Fibroblast of lung (primary cell): Measurements from ENCODE around the gene GPR62. TPM values are rescaled to one million over a fixed set of nuclear protein-coding genes. Genes with fewer than 3 reads are reported as not detected.

ENCODE experiments used
- DNase-seq, 2 donors: peaks; one replicate each; pipeline versions ENCODE4 v3.0.0 to v3.0.0-alpha.2; 2010; ENCODE audit warnings: low read depth in 2 of 2
- H2AFZ ChIP-seq: 2 replicates; pipeline ENCODE4 v1.5.1; 2012; ENCODE audit warnings: low read length, control low read depth, inconsistent platforms
- H3K27ac ChIP-seq: 2 replicates; pipeline ENCODE4 v1.5.1; 2011; ENCODE audit warnings: low read length, control low read depth; ENCODE audit not compliant: insufficient read depth
- H3K27me3 ChIP-seq: 2 replicates; pipeline ENCODE4 v1.5.1; 2011; ENCODE audit warnings: mild to moderate bottlenecking, low read length; ENCODE audit not compliant: control insufficient read depth, insufficient read depth
- H3K36me3 ChIP-seq: 2 replicates; pipeline ENCODE4 v1.5.1; 2011; ENCODE audit warnings: low read length; ENCODE audit not compliant: control insufficient read depth, insufficient read depth
- H3K4me1 ChIP-seq: 2 replicates; pipeline ENCODE4 v1.5.1; 2011; ENCODE audit warnings: low read length; ENCODE audit not compliant: control insufficient read depth, insufficient read depth; ENCODE audit errors: extremely low read depth
- H3K4me2 ChIP-seq: 2 replicates; pipeline ENCODE4 v1.5.1; 2011; ENCODE audit warnings: low read length, control low read depth; ENCODE audit not compliant: insufficient read depth; ENCODE audit errors: extremely low read depth
- H3K4me3 ChIP-seq, 4 experiments: fragments of 200-600 bp in 1 of 4; sonication (generic) in 1 of 4; replicated peaks in 1 of 4; 2 replicates each; pipeline ENCODE4 v1.5.1; 2011 to 2016; ENCODE audit warnings: low read length in 4 of 4, low read depth in 3 of 4, mild to moderate bottlenecking in 3 of 4, control low read depth in 2 of 4, inconsistent platforms in 1 of 4, mixed read lengths in 1 of 4; ENCODE audit not compliant: insufficient read depth in 1 of 4; ENCODE audit errors: control extremely low read depth in 1 of 4
- H3K79me2 ChIP-seq: 2 replicates; pipeline ENCODE4 v1.5.1; 2012; ENCODE audit warnings: mild to moderate bottlenecking, low read length, inconsistent platforms; ENCODE audit not compliant: control insufficient read depth, insufficient read depth
- H3K9ac ChIP-seq: 2 replicates; pipeline ENCODE4 v1.5.1; 2011; ENCODE audit warnings: mild to moderate bottlenecking, low read length, control low read depth; ENCODE audit not compliant: insufficient read depth
- H3K9me3 ChIP-seq: 2 replicates; pipeline ENCODE4 v1.5.1; 2012; ENCODE audit warnings: low read depth, low read length; ENCODE audit not compliant: control insufficient read depth, insufficient read depth
- H4K20me1 ChIP-seq: 2 replicates; pipeline ENCODE4 v1.5.1; 2011; ENCODE audit warnings: low read length; ENCODE audit not compliant: control insufficient read depth, insufficient read depth; ENCODE audit errors: extremely low read depth
- CTCF ChIP-seq, 2 donors: IDR thresholded peaks in 1 of 2; conservative IDR thresholded peaks in 1 of 2; 1 replicate in 1 of 2; 2 replicates in 1 of 2; pipeline ENCODE4 v1.5.1; 2011 to 2012; ENCODE audit warnings: low read length in 2 of 2, control low read depth in 1 of 2, inconsistent platforms in 1 of 2, low read depth in 1 of 2, mild to moderate bottlenecking in 1 of 2
- EZH2 ChIP-seq: IDR thresholded peaks from 2 replicates; pipeline ENCODE4 v1.5.1; 2012; ENCODE audit warnings: low read length, control low read depth, mild to moderate bottlenecking; ENCODE audit errors: missing control alignments
- polyA plus RNA-seq, 2 donors: library from polyadenylated mRNA; depleted of rRNA in 1 of 2; stranded (reverse) in 1 of 2; unstranded in 1 of 2; fragments of >200 nt; gene quantifications; 2 replicates each; pipeline ENCODE4 v1.2.1, GENCODE V29; 2011 to 2012; ENCODE audit warnings: missing spikeins in 1 of 2
- total RNA-seq: library from RNA; depleted of rRNA; stranded (reverse); fragments of >200 nt; gene quantifications from 2 replicates; pipeline ENCODE4 v1.2.1, GENCODE V29; 2014

The GPR62 gene
- total and polyA plus RNA-seq, 2 donors (not counting 1 experiment from before 2014, with no cell fraction given) = under 0.01 TPM; not detected in 1

- H3K9ac ChIP-seq = no peak overlapping the region
- peaks cover 16% of the 10 kb centered on the region for H3K36me3 ChIP-seq
- H3K79me2 ChIP-seq = no peaks in the 10 kb centered on the region
- no peaks in the 10 kb centered on the region for H3K4me1 ChIP-seq
- H3K27ac ChIP-seq = no peak overlapping the region
- H3K4me3 ChIP-seq = no peak overlapping the region
- TF ChIP-seq CTCF (conservative IDR thresholded peaks at IDR 0.05 in 1 of 2, IDR thresholded peaks at IDR 0.05 in 1 of 2; ENCODE audit: low read depth in 1 of 2, low read length in 2 of 2) (no peak), EZH2 (no peak)
- H3K27me3 ChIP-seq = no peaks in the 10 kb centered on the region
- H2AFZ ChIP-seq = no peak overlapping the region
- no peaks in the 10 kb centered on the region for H3K9me3 ChIP-seq
- no peak overlapping the region for H3K4me2 ChIP-seq
- no peak for DNase-seq
- no peaks in the 10 kb centered on the region for H4K20me1 ChIP-seq
Measured at GRCh38 chr3:51932471-51933370, 22.5 kb upstream of the GPR62 start.

GRCh38 chr3:51933471-51934138 lies 21.6 kb upstream of the GPR62 start:
- H3K9me3 ChIP-seq = no peaks in the 10 kb centered on the region
- H3K4me1 ChIP-seq = no peaks in the 10 kb centered on the region
- no peak for DNase-seq
- no peak for TF ChIP-seq CTCF (conservative IDR thresholded peaks at IDR 0.05 in 1 of 2, IDR thresholded peaks at IDR 0.05 in 1 of 2; ENCODE audit: low read depth in 1 of 2, low read length in 2 of 2)
- no peak for TF ChIP-seq EZH2
- H3K9ac ChIP-seq = no peak overlapping the region
- H3K4me2 ChIP-seq = no peak overlapping the region
- H3K36me3 ChIP-seq = peaks cover 20% of the 10 kb centered on the region
- H4K20me1 ChIP-seq = no peaks in the 10 kb centered on the region
- no peak overlapping the region for H2AFZ ChIP-seq
- H3K79me2 ChIP-seq = no peaks in the 10 kb centered on the region
- H3K27me3 ChIP-seq = no peaks in the 10 kb centered on the region
- H3K27ac ChIP-seq = no peak overlapping the region
- H3K4me3 ChIP-seq = no peak overlapping the region

- Histone ChIP-seq H3K9ac (no peak overlapping the region), H3K4me3 (no peak overlapping the region), H3K27me3 (no peaks in the 10 kb centered on the region), H3K9me3 (no peaks in the 10 kb centered on the region), H3K4me1 (no peaks in the 10 kb centered on the region), H3K4me2 (no peak overlapping the region), H3K36me3 (peaks cover 20% of the 10 kb centered on the region), H3K79me2 (peaks cover 6% of the 10 kb centered on the region), H4K20me1 (no peaks in the 10 kb centered on the region), H2AFZ (no peak overlapping the region), H3K27ac (no peak overlapping the region)
- DNase-seq = no peak
- TF ChIP-seq CTCF (conservative IDR thresholded peaks at IDR 0.05 in 1 of 2, IDR thresholded peaks at IDR 0.05 in 1 of 2; ENCODE audit: low read depth in 1 of 2, low read length in 2 of 2) = no peak
- TF ChIP-seq EZH2 = no peak
Measured at GRCh38 chr3:51934139-51934850, 20.9 kb upstream of the GPR62 start.
